Stimulated activated CD4-positive, alpha-beta T cell treated with anti-CD3 and anti-CD28 coated beads, Interleukin-4, amount 100 ng/mL, for 48 hours (primary cell): ENCODE results near the gene FCHSD1.
A peak's percentile ranks its signal among the peaks of the same experiment; 100 is the strongest.
"Not testable (repeated sequence)": the region's sequence is repeated elsewhere in the genome, so short reads cannot be mapped to it uniquely, and the experiment has no call there.

Source experiments
- DNase-seq, 2 donors: peaks; one replicate each; pipeline ENCODE4 v3.0.0-alpha.2; 2020; ENCODE audit warnings: low read depth in 2 of 2

The FCHSD1 gene

DNA sequence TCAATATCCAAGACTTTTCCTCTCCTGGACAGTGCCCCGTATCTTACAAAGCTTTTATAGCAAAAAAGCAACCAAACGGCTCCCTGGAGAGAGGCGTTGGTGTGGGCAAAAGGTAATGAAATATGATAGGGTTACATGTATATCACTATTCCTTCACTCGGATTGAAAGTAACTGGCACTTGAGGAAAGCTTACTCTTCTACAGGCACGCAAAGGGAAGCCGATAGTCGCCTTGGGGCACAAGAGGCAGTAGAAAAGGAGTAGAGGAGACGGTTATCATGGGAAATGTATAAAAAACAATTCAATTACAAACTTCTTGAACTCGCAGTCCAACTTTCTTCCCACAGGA lies 33.6 kb downstream of the FCHSD1 start:
- DNase-seq, result no peak

DNA sequence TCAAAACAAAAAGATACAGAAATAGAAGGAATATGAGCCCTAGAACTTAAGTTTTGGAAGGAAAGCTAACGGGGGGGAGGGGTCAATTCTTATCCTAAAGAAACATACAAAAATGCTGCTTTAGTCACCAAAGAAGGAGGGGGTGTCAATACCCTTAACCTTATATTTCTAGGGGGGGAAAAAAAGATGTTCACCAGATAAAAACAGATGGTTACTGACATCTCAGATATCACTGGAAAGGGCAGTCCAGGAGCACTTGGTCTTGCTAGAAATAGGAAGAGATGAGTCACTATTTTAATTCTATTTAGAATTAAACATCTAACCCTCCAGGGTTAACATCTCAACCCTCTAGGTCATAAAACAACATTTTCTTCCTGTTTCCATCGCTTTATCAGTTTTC lies 34.1 kb downstream of the FCHSD1 start:
- no peak for DNase-seq

DNA sequence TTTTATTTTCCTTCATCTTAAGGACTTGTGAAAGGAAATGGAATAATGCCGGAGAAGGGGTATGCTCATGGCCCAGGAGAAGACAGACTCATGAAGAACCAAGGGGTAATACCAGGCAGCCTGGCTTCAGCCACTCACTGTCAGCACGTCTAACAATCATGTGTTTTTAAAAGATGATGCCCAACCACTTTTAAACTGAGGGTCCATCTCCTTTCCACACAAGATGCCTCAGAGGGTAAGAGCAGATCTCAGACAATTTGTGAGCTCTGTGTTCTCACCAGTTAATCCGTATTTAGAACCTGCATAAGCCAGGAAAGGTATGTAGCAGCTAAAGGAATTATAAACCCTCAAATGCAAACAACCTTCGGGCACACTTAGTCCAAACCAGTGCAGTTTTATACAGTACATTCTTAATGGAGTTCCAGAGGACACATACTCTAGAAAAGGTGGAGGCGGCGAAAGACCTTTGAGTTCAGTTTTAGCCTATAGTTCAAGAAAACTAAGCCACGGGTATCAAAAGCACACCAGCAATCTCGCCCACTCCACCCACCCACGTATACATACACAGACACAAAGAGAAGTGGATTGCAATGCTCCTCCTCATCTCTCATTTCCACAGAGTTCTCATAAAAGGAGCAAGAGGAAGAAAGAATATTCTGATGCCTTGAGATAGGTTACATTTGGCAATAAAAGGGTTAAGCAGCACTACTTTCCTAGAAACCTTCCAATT lies 35.1 kb downstream of the FCHSD1 start:
- no peak for DNase-seq

DNA sequence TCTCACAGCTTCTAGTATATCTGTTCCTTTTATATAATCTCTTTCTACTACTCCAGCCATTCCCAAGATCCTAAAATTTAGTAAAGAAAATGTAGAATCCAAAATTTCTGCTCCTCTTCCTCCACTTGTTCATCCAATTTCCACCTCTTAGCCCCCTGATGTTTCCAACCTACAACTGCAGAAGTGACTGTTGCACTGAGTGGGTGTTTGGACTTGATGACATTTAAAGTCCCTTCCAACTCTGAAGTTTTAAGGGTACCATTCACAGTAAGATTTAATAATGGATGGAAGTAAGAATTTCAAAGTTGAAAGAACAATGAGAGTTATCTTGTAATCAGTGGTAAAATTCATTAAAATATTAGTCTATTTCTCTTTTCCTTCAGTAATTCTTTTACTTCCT lies 37.9 kb downstream of the FCHSD1 start:
- no peak for DNase-seq

DNA sequence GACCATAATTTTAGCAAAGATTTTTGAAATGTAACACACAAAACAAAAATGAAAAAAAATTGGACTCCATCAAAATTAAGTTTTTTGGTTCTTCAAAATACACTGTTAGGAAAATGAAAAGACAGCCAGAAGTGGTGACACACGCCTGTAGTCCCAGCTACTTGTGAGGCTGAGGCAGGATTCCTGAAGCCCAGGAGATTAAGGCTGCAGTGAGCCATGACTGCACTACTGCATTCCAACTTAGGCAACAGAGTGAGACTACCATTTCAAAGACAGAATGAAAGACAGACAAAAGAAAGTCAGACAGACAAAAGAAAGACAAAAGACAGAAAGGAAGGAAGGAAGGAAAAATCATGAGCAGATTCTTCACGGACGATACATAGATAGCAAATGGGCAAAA lies 39.9 kb downstream of the FCHSD1 start:
- no peak for DNase-seq

DNA sequence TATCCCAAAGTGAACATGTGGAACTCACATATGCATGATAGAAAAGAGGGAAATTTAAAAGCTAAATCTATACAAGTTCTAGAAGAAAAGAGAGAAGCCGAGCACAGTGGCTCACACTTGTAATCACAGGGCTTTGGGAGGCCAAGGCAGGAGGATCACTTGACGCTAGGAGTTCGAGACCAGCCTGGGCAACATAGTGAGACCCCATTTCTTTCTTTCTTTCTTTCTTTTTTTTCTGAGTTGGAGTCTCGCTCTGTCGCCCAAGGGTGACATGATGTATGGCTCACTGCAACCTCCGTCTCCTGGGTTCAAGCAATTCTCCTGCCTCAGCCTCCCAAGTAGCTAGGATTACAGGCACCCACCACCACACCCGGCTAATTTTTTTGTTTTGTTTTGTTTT lies 41.3 kb downstream of the FCHSD1 start:
- DNase-seq, result not testable (repeated sequence)

DNA sequence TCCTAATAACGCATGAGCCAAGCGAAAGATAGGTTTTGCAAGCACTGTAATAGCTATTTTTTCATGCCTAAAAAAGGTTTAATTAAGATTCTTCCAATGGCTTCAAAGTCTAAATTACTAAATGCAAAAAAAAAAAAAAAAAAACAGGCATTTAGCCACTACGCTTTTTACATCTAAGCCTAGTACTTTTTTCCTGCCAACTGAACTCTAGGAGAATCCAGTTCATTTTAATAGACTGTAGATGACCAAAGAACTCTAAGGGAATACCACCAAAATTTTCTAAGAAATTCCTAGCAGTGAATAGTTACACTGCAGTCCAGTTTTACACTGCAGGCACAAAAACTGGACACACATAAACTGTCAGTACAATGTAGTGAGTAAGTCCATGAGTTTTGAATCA lies 42.2 kb downstream of the FCHSD1 start:
- DNase-seq, result no peak

DNA sequence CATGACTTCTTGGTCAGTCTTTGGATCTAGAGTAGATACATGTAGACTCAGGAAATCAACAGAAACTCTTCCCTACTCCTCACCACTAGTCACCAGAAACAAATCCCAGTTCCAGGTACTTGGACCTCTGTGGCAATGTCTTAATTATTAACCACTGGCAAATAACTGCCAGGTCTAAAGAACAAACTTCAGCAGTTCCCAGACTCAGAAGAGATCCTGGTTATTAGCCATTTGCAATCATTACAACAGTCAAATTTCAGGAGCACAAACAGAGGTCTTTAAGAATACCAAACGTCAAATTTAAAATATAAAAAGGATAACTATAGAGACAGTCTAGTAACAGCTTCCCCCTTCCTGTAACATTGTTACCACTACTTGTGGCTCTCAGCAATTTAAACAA lies 42.7 kb downstream of the FCHSD1 start:
- DNase-seq, result no peak

DNA sequence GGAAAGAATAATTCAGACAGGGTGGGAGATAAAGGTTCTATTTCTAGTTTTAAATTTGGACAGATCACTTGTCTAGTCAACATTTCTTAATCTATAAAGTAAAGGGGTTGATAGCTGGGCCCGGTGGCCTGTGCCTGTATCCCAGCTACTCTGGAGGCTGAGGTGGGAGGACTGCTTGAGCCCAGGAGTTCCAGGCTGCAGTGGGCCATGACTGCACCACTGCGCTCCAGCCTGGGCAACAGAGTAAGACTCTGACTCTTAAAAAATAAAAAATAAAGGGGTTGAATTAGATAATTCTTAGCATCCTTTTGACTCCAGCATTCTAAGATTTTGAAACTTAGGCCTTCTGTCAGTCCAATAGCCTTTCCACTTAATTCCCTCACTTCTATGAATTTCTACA lies 43.2 kb downstream of the FCHSD1 start:
- no peak for DNase-seq

DNA sequence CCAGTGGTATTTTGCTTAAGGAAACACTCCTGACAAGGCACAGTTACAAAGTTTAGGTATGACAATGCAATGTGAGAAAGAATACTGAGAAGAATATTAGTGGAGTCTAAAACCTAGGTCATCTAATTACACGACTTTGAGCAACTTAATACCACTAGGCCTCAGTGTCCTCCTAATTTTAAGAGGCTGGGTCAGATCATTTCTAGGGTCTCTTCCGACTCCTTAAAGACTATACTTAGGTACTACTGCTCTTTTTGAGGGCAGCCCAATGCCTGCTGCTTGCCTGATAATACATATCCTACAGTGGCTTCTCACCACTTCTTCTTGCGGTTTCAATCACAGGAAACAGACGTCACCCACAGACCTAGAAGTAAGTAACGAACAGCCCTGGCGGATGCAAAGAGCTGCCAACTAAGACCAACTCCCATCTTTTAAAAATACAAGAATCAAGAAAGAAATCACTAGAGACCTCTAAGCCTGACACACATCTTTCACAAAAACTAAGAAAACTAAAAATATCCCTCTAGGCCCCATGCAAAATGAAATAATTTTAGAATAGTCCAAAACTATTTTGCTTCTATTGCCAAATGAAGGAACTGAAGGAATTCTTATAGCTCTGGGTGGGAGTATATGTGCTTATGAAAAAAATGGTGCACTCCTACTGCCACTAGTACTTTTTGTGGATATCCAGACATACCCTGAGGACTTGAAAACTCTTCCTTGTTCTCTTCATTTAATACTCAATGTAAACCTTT lies 45.5 kb downstream of the FCHSD1 start:
- peak; percentile 35 to 38 for DNase-seq

DNA sequence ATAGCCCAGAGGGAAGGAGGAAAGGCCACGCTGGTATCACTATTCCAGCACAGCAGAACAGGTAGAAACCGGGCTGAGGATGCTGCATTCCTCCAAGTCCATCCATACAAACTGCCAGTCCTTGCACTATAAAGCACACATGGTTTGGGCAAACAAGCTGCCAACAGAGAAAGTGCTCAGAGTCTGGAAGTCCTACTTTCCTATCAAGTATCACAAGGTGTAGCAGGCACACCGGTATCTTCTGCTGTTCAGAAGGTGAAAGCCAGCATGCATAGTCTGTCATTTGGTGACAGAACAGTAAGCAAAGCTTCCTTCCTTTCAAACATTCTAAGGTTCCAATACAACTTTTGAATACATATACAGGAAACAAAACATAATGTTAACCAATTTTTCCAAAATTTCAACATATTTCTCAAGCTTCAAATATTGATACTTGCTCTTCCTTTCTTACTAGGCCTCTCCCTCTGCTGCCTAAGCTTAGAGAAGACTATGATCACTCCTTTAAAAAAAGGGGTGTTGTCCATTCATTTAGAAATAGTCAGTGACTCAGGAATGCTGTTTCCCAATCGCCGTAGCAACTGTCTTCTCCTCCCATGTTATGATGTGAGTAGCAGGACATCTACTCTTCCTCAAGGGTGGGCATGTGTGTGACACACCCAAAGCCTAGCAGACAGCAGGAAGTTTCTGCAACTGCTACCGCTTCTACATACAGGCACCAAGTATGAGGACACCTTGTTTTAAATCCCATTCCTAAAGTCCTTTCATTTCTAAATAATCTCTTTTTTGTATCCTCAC lies 47.1 kb downstream of the FCHSD1 start:
- DNase-seq, result no peak

DNA sequence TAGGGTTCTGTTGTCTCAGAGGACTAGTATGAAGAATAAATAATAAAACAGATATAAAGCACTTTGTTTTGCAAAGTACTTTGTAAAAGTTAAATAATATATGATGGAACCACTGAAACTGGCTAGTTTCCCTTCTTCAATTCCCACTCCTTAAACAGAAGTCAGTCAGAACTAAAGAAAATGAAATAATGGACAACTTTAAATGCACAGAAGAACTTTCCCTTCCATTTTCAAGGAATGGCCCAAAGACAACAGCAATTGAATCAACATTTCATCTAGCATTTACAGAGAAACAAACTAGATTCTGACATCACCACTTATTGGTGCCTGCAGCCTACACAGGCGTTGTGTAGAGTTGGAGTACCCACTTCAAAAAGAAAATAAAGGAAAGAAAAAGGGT lies 48.6 kb downstream of the FCHSD1 start:
- DNase-seq, result no peak

DNA sequence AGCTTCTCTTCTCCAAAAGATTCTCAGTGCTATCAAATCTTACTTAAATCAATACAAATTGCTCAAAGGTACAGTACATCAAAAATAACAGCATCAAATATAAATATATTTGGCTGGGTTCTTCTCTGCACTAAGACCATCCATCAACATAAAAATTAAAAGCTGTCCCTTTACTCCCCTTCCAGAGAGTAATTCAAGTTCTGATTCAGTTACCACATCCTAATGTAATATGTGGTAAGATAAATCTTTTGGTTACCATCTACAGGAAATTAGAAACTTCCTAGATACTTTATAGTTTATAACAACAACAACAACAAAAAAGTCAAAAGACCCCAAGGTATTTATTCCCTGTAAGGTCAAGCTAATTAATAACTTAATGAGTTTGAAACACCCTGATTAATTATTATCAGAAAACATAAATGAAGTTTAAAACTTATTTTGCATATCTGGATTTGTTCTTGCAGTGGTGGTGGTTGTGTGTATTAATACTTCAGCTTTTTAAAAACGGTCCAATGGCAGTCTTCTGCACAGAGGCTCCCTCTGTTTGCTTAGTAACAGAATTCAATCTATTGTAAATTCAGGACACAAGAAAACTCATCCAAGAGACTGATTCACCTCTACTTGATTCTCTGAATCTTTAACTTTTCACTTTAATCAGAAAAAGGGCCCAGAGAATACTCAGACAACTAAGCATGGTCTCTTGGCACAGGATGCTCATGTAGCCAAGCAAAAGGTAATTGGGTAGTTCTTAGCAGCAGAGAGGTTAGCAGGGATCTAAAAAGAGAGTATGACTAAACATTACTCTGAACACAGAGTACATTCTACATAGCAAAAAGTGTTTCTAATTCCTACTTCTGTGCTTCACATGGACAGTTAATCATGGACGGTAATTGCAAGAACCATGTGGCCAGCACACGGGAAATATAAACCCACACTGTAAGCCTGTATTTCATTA lies 52.5 kb downstream of the FCHSD1 start:
- DNase-seq, result no peak

DNA sequence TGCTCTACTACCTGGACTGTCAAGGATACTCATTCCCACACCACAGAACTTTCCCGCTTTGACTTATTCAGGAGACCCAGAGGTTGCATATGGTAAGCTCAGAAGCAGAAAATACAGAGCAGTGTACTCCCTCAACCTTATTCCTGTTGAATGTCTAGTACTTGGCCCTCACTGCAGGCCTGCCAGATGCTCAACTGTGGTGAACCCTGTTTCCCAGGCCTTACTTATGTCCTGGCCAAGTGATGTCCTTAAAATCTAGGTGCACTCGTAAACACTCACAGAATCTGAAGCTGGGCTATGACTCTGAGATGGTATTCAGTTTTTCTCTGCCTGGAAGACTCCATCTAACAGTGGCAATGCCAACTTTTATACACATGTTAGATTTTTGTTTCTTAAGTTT lies 53.4 kb downstream of the FCHSD1 start:
- DNase-seq, result no peak

DNA sequence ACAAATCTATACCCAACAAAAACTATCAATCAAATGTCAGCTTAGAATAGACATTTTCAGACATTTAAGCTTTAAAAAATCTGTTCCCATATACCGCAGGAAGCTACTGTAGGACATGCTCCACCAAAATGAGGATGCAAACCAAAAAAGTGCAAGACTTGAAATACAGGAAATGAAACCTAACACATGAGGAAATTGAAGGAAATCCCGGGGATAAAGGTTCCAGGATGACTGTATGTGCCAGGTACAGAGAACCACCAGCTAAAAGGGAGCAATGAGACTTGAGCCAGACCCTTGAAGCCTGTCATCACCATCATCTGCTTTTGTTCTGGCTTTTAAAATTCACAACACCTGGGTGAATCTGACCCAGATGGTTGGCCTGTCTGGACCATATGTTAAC lies 53.8 kb downstream of the FCHSD1 start:
- DNase-seq, result no peak

DNA sequence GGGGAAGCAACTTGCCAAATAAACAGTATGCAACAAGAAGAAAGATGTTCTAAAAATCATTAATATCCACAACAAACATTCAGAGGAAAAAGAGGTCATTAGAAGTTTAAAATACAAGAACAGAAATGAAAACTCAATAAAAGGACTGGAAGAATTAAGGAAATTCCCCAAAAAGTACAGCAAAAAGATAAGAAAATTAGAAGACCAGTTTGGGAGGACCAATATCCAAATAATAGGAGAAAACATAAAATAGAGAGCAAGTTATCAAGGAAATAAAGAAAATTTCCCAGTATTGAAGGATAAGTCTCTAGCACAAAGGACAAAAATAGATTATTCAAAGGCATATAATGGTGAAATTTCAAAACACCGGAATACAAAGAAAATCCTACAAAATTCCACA lies 54.4 kb downstream of the FCHSD1 start:
- DNase-seq, result no peak

DNA sequence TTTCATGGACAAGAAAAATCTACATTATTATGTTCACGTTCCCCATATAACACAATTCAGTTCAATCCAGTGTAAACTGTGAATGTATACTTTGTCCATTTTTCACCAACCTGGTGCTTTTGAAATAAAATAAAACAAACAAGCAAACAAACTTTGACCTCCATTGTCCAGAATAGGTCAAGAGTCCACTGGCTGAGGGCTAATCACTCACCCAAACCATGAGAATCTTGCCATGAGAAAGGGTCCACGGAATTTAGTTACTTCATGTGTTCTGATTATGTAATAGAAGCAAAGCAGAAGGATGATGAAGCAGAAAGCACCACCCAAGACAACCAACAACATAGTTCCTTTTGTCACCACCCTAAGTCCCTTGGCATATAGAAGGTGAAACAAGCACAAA lies 61.1 kb downstream of the FCHSD1 start:
- DNase-seq, result no peak
